ENCODE measurements around the gene CDH23.

Gene CDH23

GRCh38 chr10:71744897-71745663 lies 348.4 kb downstream of the CDH23 start:
- TF ChIP-seq EZH2phosphoT487 (IDR thresholded peaks at IDR 0.05; ENCODE audit: borderline replicate concordance, low read length) (no peak), CTCF (IDR thresholded peaks at IDR 0.05; ENCODE audit: low read depth, low read length, poor library complexity, severe bottlenecking) (no peak)
- H3K4me1 ChIP-seq (ENCODE audit: control insufficient read depth, low read length), result peaks cover 21% of the 10 kb centered on the region
- no peak overlapping the region for H3K27ac ChIP-seq (ENCODE audit: low read depth, low read length)
- no peak overlapping the region for H3K4me3 ChIP-seq (ENCODE audit: low read length)
- peaks cover 3% of the 10 kb centered on the region; the same call in 1 of the 2 replicates for H3K27me3 ChIP-seq (ENCODE audit: control insufficient read depth, low read length)
- H3K79me2 ChIP-seq (ENCODE audit: control insufficient read depth, low read length), result no peaks in the 10 kb centered on the region
- no peaks in the 10 kb centered on the region for H3K9me2 ChIP-seq (replicated peaks; ENCODE audit: control insufficient read depth, low read length)
- no peak overlapping the region for H3K4me2 ChIP-seq (ENCODE audit: low read length)
- H4K20me1 ChIP-seq (ENCODE audit: control insufficient read depth, insufficient read depth, low read depth, low read length), result 0 out of 2 replicates have a peak, but pooled peaks cover 3% of the 10 kb centered on the region
- H3K9me3 ChIP-seq (ENCODE audit: control insufficient read depth, insufficient read depth, low read length), result no peaks in the 10 kb centered on the region
- no peaks in the 10 kb centered on the region for H3F3A ChIP-seq (ENCODE audit: control insufficient read depth, insufficient read depth)
- no peaks in the 10 kb centered on the region for H3K36me3 ChIP-seq (ENCODE audit: control insufficient read depth, low read length)

GRCh38 chr10:71745664-71746250 lies 349.0 kb downstream of the CDH23 start:
- Histone ChIP-seq H3K79me2 (ENCODE audit: control insufficient read depth, low read length) (no peaks in the 10 kb centered on the region), H3K4me1 (ENCODE audit: control insufficient read depth, low read length) (peaks cover 21% of the 10 kb centered on the region), H3K4me2 (ENCODE audit: low read length) (no peak overlapping the region), H4K20me1 (ENCODE audit: control insufficient read depth, insufficient read depth, low read depth, low read length) (0 out of 2 replicates have a peak, but pooled peaks cover 3% of the 10 kb centered on the region), H3K36me3 (ENCODE audit: control insufficient read depth, low read length) (no peaks in the 10 kb centered on the region), H3K27me3 (ENCODE audit: control insufficient read depth, low read length) (peaks cover 8% of the 10 kb centered on the region), H3K27ac (ENCODE audit: low read depth, low read length) (no peak overlapping the region), H3K9me3 (ENCODE audit: control insufficient read depth, insufficient read depth, low read length) (no peaks in the 10 kb centered on the region), H3F3A (ENCODE audit: control insufficient read depth, insufficient read depth) (no peaks in the 10 kb centered on the region), H3K4me3 (ENCODE audit: low read length) (no peak overlapping the region), H3K9me2 (replicated peaks; ENCODE audit: control insufficient read depth, low read length) (no peaks in the 10 kb centered on the region)
- no peak for TF ChIP-seq EZH2phosphoT487 (IDR thresholded peaks at IDR 0.05; ENCODE audit: borderline replicate concordance, low read length)
- TF ChIP-seq CTCF (IDR thresholded peaks at IDR 0.05; ENCODE audit: low read depth, low read length, poor library complexity, severe bottlenecking), result no peak

- H3K4me2 ChIP-seq (ENCODE audit: low read length), result no peak overlapping the region
- H3K27ac ChIP-seq (ENCODE audit: low read depth, low read length), result no peak overlapping the region
- no peaks in the 10 kb centered on the region for H3K9me2 ChIP-seq (replicated peaks; ENCODE audit: control insufficient read depth, low read length)
- no peaks in the 10 kb centered on the region for H3K9me3 ChIP-seq (ENCODE audit: control insufficient read depth, insufficient read depth, low read length)
- TF ChIP-seq EZH2phosphoT487 (IDR thresholded peaks at IDR 0.05; ENCODE audit: borderline replicate concordance, low read length) (no peak), CTCF (IDR thresholded peaks at IDR 0.05; ENCODE audit: low read depth, low read length, poor library complexity, severe bottlenecking) (no peak)
- peaks cover 21% of the 10 kb centered on the region for H3K4me1 ChIP-seq (ENCODE audit: control insufficient read depth, low read length)
- H3K36me3 ChIP-seq (ENCODE audit: control insufficient read depth, low read length), result no peaks in the 10 kb centered on the region
- H3F3A ChIP-seq (ENCODE audit: control insufficient read depth, insufficient read depth), result no peaks in the 10 kb centered on the region
- H3K4me3 ChIP-seq (ENCODE audit: low read length), result no peak overlapping the region
- H3K79me2 ChIP-seq (ENCODE audit: control insufficient read depth, low read length), result no peaks in the 10 kb centered on the region
- 0 out of 2 replicates have a peak, but pooled peaks cover 3% of the 10 kb centered on the region for H4K20me1 ChIP-seq (ENCODE audit: control insufficient read depth, insufficient read depth, low read depth, low read length)
- peaks cover 11% of the 10 kb centered on the region for H3K27me3 ChIP-seq (ENCODE audit: control insufficient read depth, low read length)
These were observed 349.8 kb downstream of the CDH23 start for GRCh38 chr10:71746344-71747037.
